Limb (tissue), 2 donors: ENCODE results near the gene RBBP8NL.

Experiments used
- DNase-seq, 2 donors: peaks; one replicate each; pipeline ENCODE4 v3.0.0-alpha.2; 2016; ENCODE audit errors: extremely low spot score in 2 of 2

The RBBP8NL gene

DNA sequence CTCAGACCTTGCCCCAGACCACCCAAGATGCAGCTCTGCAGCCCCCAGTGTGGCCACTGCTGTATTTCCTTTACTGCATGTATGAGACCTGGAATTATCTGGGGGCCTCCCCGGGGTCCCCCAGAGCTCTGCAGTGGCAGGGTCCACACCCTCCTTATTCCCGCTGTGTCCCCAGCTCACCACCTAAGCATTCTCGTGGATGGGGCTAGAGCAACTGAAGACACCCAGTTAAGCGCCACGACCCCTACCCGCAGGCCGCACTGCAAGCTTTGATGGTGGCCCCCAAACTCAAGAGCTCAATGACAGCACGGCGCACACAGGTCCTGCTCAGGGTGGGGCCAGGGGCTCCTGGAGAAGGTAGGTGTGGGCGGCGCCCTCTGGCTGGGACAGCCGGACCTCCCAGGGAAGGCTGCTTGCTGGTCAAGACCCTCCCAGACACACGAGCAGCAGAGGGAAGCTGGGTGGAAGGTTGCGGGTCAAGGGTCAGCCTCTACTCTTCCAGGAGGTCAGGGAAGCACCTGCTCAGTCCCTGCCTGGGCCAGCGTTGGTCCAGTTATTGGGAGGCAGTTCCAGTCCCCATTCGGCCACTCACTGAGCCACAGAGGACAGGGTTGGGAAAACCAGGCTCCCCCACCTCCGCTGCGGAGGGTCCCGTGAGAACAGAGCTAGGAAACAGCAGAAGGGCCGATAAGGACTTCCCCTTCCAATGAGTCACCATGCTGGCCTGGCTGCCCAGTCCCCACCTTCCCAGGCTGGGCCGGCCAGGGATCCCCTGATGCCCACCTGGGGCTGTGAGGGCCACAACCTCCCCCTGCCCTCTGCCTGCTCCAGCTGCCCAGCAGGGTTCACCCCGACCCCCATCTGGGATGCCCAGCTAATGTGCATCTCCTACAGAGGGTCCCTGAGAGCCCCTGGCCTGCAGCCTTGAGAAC lies 63.2 kb downstream of the RBBP8NL start:
- peak in 1 of 2 donors; percentile 36 for DNase-seq

DNA sequence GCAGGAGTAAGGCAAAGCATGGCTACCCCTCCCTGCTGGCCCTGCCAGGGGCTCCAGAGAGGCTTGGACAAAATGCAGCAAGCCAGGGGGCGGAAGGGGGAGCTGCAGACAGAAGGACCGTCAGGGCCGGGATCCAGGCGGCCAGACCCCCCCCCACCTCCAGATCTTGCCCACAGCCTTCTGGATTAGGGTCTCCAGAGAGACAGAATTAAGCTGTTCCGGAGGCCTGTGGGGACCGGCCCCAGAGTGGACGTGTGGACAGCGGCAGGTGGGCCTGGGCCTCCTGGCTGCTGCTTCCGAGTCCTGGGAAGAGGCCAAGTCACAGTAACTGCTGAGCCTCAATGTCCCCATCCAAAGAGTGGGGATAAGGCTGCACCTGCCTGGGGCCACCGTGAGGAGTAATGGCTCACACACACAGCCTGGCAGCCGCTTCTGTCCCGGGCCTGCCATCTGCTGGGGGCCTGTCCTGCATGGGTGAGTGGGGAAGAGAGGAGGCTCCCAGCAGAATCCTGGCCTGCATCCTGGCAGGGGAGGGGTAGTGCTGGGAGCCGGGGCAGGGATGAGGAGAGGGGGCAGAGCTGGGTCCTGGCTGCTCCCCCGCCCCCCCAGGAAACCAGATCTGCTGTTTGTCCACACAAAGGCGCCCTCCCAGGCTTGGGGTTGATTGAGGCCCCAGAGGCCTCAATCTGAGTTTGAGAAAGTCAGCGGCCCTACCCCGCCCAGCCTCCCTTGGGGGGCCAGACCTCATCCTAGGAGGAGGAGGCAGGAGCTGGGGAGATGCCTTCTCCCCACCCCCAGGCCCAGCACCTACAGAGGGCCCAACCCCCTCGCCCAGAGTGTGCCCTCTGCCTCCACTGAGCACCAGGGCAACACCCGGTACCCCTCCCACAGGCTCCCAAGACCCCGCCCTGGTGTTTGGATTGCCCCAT lies 64.1 kb downstream of the RBBP8NL start:
- peak in 1 of 2 donors; percentile 41 for DNase-seq

DNA sequence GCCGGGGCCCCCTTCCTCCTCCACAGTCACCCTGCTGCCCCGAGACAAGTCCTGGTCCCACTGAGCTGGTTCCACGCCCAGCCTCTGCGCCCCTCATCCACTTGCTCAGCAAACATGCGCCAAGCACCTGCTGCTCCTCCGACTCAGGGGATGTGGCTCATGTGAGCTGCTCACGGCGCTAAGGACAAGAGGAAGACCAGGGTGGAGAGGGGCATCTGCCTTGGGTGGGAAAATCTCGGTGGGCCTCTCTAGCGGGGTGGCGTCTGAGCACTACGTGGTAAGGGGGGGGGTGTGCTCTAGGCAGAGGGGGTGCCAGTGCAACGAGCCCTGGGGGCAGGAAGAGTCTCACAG lies 64.8 kb downstream of the RBBP8NL start:
- peak in 1 of 2 donors; percentile 28 for DNase-seq

DNA sequence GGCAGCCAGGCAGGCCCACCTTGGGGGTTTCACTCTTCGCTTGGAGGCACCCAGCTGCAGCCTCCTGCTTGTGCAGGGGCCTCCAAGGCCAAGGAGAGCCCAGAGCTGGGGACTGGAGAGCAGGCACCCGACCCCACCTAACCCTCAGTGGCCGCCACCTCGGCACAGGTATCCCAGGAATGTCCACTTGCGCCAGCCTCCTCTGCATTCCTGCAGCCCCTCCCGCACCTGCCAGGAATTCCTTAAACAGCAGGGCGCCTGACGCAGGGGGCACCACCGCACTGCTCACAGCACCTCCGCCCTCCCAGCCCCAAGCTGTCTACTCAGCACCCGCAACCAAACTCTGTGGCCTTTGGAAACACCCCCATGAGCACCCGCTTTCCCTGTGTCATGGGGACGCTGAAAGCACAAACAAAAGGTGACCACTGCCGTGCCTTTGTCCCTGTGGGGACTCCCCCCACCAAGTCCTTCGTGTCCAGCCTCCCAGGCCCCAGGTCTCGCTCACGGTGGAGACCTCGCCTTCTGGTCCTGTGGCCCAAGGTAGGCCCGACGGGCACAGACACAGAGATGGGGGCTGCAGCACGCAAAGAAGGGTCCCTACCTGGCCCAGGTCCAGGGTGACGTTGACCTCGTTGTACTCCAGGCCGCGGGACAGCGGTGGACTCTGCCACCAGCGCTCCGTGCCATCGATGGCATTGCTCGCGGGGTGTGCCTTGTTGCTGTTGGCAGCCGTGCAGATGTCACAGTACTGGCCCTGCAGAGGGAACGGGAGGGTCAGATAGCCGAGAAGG lies 65.3 kb downstream of the RBBP8NL start:
- peak in 1 of 2 donors; percentile 30 for DNase-seq

DNA sequence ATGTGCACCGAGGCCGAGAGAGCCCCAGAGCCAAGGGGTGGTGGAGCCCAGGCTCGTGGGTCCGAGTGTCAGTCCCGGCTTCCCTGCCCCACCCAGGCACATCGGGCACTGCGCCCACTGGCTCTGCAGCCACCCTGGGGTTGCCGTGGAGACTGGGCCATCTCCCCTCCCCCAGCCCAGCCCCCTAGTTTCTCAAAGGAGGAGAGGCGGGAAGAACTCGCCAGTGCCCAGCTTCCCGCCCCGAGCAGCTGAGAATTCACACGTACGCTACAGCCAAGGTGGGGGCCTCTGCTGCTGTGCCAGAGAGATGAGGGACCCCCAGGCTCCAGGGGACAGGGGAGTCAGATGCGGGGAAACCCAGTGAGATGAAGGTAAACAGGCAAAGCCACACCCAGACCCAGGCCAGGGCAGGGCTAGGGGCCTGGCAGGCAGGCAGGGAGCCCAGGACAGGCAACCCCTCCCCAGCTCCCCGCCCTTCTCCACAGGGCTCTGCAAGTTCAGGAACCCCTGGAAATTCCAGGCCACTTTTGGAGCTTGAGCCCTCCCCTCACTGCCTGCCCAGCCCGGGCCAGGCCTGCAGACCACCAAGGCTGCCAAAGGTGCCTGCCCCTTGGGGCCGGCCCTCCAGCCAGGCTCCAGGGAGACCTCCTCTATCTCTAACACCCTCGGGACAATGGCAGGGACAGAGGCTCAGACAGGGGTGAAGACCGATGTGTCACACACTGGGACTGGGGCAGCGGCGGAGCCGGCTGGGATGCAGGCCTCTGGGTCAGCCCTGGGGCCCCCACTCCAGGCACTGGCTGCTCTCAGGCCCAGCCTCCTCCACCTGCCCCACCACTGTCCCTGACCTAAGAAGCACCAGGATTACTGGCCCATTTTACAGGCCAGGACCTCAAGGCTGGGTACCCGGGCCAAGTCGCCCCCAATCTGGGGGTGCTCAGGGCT lies 66.2 kb downstream of the RBBP8NL start:
- peak in 1 of 2 donors; percentile 63 for DNase-seq
